Left renal pelvis (tissue), 4 donors: ENCODE results near the gene MMP23B. TPM values are rescaled to one million over a fixed set of nuclear protein-coding genes. Genes with fewer than 3 reads are reported as not detected.
"Not testable (repeated sequence)": the region's sequence is repeated elsewhere in the genome, so short reads cannot be mapped to it uniquely, and the experiment has no call there.

Experiments
- DNase-seq, 4 donors: peaks; one replicate each; pipeline ENCODE4 v3.0.0-alpha.2; 2013; ENCODE audit warnings: low read depth in 4 of 4, low spot score in 3 of 4
- polyA plus RNA-seq, 4 donors: library from polyadenylated mRNA; unstranded; fragments of 120-200 nt; gene quantifications; one replicate each; pipeline ENCODE4 v1.2.1, GENCODE V29; 2013; ENCODE audit not compliant: insufficient read length in 4 of 4

The MMP23B gene
- polyA plus RNA-seq = 10 to 100 TPM; 16.5 to 52.1 (median 24.5) TPM

DNA sequence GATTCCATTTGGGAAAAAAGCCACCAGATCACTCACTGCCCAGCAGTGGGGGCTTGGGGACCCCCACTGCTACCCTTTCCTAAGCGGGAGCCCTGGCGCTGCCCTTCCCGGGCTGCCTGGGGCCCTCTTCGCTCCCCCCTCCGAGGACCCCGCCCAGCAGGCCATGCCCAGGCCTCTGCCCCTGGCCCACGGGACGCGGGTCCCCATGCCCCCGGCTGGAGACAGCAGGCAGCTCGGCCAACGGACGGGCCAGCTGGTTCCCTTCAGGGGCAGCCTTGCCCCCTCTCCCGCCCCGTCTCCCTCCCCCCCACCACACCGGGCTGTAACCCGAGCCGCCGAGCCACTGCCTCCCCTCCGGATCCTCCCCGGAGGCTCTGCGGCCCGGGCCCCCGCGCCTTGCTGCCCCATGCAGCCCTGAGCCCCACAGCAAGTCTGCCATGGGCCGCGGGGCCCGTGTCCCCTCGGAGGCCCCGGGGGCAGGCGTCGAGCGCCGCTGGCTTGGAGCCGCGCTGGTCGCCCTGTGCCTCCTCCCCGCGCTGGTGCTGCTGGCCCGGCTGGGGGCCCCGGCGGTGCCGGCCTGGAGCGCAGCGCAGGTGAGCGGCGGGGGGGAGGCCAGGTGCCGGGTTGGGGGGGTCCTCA lies at the start of gene MMP23B:
TSS of gene MMP23B (plus strand) at position 392 of the 639 bp plus-strand sequence. CDS start at position 438, 46 bp downstream.
- DNase-seq = peak in 2 of 4 donors; percentile 42 to 49

DNA sequence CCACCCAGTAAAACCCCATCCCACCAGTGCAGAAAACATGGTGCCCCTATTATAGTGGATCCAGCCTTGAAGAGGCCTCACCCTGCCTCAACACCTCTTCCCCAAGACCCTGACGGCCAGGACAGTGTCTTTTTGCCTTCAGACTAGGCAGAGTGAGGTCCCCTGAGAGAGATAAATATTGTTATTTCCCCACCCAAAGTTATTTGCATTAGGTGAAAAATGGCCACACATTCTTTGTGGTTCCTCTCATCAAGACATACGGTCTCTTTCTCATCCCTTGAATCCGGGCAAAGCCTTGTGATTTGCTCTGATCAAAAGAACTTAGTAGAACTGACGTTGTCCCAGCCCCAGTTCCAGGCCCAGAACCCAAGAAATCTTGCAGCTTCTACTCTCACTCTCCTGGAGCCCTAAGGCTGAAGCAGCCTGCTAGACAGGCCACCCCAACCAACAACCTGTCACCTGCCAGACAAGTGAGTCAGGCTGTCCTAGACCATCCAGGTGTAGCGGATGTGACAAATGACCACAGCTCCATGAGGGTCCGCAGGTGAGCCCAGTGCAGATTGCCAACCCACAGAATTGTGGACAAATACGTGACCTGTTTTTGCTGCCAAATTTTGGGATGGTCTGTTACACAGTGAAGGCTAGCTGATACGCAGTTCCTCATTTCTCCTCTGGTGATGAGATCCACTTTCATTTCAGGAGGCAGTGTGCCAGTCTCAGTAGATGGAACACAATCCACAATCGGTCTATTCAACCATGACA lies 49.2 kb upstream of the MMP23B start:
- no peak for DNase-seq

DNA sequence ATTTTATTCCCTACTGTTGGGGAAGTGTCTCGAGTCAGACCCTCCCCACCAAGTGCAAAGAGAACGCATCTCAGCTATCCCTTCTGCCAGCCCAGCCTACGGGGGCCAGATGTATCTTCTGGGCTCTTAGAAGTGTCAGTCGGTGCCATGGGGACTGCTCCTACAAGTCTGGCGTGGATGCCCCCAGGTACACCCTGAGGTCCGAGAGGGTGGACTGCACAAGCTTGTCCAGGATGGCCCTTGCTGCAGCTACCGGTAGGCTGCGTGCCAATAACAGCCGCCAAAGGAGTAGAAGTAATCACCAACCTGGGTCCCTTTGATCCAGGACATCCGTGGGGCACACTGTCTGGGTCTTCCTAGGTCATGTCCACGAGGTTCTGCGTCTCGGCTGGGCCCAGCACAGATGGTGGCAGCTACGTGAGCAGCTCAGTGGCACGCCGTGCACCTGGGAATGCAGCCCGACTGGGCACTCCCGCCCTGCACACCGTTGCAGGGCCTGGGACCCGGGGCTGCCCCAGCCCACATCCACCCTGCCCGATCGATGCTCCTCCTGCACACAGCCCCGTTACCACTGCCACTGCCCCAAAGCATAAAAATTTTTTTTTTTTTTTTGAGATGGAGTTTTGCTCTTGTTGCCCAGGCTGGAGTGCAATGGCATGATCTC lies 48.5 kb upstream of the MMP23B start:
- no peak for DNase-seq

DNA sequence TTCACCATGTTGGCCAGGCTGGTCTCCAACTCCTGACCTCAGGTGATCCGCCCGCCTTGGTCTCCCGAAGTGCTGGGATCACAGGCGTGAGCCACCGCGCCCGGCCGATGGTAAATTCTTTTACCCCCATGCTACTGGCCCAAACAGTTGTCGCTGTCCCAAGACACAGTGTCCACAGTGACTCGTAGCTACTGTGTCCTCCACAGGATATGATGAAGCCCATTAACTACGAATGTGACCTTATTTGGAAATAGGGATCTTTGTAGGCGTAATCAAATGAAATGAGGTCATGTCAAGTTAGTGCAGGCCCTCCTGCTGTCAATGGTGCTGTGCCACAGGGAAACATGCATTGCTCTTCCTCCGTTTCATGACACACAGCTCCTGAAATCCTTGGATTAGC lies 40.5 kb upstream of the MMP23B start:
- DNase-seq = no peak

DNA sequence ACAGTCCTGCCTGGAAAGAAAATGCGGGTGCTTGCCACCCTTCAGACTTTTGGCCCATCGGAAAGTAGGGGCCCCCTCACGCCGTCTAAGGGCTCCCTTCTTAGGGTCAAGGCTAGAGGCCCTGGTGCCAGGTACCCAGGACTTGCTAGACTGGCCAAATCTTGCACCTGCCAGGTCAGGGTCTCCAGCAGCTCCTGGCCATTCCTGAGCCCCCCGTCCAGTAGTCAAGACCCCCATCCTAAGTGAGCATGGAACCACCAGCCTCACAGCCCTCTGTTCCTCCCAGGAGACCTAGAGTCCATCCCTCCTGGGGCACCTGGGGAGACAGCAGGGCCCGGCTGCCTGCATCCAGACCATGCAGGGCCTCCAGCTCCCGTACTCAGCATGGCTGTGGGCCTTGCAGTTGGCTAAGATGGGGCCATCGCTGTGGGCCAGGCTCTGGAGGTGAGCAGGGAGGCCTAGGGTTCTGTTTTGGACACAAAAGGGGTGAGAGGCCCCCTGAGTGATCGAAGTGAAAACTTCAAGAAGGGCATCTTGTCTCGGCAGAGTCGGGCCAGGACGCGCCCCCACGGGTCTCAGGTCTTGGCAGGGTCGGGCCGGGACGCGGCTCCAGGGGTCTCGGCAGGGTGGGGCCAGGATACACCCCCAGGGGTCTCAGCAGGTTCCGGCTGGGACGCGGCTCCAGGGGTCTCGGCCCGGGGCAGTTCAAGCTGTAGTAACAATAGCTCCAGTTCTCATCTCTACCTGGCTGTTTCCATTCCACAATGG lies 38.0 kb upstream of the MMP23B start:
- DNase-seq = no peak

DNA sequence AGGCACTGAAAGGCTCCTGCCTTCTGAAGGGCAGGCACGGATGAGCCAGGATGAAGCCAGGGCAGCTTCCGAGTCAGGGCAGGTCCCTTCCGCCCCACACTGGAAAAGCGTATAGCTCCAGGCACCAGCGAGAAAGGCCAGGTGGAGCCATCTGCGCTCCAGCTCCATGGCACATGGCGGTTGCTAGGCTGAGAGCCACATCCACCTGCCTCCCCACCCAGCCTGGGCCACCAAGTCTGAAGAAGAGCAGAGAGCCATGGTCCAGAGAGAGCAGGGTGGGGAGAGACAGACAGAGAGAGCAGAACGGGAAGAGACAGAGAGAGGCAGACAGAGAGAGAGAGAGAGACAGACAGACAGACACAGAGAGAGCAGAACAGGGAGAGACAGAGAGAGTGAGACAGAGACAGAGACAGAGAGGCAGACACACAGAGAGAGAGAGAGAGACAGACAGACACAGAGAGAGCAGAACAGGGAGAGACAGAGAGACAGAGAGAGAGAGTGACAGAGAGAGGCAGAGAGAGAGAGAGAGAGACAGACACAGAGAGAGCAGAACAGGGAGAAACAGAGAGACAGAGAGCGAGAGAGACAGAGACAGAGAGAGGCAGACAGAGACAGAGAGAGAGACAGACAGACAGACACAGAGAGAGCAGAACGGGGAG lies 37.2 kb upstream of the MMP23B start:
- DNase-seq = no peak

DNA sequence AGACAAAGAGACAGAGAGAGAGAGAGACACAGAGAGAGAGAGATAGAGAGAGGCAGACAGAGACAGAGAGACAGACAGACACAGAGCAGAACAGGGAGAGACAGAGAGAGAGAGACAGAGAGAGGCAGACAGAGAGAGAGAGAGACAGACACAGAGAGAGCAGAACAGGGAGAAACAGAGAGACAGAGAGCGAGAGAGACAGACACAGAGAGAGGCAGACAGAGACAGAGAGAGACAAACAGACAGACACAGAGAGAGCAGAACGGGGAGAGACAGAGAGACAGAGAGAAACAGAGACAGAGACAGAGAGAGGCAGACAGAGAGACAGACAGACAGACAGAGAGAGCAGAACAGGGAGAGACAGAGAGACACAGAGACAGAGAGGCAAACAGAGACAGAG lies 36.6 kb upstream of the MMP23B start:
- not testable (repeated sequence) for DNase-seq

DNA sequence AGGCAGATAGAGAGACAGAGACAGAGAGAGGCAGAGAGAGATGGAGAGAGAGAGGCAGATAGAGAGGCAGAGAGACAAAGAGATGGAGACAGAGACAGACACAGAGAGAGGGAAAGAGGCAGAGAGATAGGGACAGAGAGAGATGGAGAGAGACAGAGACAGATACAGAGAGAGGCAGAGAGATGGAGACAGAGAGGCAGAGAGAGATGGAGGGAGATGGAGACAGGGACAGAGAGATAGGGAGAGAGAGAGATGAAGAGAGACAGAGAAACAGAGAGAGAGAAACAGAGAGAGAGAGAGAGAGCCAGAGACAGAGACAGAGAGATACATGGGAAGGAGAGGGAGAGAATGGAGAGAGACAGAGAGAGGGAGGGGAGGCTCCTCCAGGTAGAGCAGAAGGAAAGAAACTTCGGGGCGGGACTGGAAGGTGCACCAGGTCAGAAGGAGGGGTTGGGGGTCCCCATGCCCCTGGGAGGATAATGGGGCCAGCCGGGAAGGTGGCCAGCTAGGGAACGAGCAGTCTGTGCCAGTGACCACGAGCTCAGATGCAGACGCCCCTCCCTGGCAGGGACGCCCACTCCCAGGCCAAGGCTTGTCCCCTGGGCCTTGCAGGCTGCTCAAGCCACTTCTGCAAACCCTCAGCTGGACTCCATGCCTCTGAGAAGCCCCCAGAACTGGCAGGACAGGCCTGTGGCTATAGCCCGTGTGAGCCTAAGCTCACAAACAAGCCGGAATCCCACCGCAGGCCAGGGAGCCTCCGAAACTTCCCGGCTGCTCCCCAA lies 35.3 kb upstream of the MMP23B start:
- no peak for DNase-seq

DNA sequence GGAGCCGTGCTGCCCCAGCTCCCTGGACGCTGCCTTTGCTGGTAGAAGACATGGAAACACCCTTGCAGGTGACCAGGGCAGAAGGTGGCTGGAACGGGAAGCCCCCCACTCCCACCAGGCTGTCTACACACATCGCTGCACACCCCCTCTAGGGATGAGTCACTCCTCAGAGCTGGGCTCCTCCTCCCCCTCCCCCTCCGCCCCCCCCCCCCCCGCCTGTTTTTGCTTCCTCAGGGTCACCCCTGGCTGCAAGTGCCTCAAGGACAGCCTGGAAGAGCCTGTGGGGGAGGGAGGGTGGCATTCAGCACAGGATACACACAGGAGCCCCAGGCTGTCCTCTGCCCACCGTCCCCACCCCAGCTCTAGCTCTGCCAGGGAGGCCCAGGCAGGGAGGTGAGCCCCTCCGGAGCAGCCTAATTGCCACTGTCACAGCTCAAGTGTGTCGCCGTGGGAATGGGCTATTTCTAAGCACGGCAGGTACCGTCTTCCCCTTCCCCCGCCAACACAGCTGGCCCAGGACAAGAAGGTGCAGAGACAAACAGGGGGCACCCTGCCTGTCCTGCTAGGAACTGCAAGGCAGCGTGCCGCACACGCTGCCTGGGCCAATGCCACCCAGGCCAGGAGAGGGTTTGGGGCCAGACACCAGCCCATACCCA lies 34.6 kb upstream of the MMP23B start:
- no peak for DNase-seq

DNA sequence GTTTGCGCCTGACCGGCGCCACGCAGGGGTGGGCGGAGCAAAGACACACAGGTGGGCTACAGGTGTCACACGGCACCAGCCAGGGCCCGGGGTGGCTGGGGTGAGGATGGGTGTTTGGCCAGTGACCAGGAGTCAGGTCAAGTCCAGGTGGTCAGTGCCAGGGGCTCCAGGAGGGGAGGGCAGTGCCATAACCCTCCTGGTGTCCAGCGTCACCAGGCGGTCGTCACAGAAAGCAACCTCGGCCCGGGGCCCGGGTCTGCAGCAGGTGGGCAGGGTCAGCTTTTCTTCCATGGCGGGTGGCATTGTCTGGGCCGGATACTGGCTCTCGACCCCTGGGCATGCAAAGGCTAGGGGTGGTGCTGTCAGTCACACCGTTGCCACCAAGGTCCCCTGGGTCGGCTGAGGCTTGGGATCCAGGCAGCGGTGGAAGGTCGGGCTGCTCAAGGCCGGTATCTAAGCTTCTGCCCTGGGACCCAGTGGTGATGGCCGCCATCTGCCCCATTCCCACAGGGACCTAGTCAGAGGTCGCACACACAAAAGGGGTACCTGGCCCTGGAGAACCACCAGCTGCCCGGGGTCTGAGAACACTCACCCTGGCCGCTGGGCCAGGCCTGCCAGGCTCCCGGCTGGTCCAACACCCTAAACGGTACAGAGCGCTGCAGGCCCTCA lies 33.8 kb upstream of the MMP23B start:
- no peak for DNase-seq

DNA sequence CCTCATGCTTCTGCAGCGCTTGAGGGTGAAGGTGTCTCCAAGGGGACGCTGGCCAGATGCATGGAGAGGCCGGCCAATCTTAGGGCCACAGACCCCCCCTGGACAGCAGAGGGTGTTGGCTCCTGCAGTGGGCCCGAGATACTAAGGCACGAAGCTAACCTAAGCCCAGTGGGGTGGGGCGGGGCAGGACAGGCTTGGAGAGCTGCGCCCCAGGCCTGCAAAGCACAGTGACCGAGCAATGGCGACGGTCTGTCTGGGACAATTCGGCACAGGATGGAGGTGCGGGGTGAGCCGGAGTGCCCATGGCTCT lies 33.3 kb upstream of the MMP23B start:
- DNase-seq = no peak

DNA sequence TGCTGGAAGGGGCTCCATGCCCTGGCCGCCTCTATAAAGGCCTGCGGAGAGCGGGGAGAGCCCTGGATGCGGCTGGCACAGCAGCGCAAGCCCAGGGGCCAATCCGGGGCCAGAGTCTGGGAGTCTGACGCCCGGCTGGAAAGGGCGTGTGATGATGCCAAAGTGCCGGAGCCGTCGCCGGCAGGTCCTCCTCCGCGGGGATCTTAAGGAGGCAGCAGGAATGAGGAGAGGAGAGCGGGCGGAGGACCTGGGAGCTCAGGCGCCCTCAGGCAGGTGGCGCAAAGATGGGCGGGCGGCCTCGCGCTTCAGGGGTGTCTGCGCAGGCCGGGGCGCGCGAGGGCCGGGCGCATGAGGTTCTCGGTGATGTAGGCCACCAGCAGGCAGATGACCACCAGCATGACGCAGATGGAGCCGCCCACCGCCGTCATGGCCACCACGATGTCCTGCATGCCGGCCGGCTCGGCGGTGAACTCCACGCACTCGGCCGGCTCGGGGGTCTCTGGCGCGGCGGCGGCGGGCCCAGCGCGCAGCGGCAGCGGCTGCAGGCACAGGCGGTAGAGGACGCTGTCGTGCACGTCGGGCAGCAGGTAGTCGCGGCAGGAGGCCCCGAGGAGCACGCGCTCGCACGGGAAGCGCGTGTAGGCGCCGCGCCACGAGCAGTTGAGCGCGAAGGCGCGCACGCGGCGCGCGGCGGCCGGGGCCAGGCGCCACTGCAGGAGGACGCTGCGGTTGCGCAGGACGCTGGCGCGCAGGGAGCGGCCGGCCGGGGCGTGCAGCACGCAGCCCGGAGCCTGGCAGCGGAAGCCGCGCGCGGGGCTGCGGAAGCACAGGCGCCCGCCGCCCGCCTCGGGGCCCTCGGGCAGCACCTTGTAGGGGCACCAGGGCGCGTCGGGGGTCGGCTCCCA lies 32.7 kb upstream of the MMP23B start:
- DNase-seq = no peak

DNA sequence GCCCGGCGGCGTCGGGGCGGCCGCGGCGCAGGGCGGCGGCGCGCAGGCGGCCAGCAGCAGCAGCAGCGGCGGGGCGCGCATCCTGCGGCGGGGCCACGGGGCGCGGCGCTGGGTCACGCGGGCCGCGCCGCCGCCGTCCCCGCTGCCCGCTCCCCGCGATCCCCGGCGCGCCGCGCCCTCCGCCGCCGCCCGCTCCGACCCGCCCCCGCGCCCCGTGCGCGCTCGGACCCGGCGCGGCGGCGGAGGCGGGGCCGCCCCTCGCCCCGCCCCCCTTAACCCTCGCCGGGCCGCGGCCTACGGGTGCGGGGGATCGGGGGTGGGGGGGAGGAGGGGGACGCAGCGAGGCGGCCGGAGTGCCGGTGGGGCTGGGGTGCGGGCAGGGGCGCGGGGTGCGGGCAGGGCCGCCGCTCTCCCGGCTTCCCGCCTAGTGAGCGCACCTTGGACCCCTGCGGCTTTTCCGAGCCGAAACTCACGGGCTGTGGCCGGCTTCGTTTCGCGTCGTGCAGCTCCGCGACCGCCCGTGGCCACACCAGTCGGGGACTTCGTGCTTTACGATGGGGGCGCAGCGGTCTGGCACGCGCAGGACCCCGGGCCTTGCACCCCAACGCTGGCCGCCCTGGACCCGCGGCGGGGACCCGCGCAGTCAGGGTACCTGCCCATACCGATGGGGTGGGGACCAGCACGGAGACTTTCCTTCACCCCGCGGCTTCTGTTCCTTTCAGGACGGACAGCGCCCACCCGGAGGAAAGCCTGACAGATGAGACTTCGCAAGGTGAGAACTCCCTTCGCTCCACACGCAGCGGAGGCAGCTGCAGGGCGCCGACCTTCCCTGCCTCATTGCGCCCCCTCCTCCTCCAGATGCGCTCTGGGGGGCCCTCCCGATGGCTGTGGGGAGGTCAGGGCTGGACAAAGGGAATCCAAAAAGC lies 31.8 kb upstream of the MMP23B start, which contains the start of gene FNDC10:
TSS of gene FNDC10 (minus strand) at position 201 of the 926 bp plus-strand sequence. CDS start at position 81, 120 bp downstream.
- no peak for DNase-seq

DNA sequence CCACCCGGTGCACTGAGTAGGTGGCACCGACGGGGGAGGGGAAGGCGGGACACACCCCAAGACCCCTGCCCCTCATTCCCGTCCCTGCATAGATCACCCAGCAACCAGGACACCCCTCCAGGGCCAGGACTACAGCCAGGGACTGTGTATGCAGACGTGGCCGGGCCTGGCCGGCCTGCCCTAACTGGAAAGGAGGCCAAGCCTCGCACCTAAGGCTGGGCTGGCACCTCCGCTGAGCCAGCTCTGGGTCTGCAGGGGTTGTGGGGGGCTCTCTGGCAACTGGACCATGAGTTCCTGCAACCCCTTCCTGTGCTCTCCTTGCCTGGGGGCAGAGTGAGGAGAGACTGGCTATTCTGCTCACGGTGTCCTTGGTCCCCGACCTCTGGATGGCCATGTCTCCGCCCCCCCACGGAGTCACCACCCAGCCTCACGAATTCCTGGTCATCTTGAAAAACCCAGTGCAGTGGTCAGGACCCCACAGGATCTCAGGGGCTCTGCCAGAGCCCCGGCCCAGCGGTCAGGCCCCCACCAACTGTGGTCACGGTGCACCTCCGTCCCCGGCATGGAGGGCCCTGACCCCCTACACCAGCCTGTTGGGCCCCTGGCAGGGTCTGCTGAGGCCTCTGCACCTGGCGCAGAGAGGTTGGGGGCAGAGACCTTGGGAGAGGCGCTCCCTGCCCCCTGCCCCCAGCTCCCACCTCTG lies 31.0 kb upstream of the MMP23B start:
- DNase-seq = no peak

DNA sequence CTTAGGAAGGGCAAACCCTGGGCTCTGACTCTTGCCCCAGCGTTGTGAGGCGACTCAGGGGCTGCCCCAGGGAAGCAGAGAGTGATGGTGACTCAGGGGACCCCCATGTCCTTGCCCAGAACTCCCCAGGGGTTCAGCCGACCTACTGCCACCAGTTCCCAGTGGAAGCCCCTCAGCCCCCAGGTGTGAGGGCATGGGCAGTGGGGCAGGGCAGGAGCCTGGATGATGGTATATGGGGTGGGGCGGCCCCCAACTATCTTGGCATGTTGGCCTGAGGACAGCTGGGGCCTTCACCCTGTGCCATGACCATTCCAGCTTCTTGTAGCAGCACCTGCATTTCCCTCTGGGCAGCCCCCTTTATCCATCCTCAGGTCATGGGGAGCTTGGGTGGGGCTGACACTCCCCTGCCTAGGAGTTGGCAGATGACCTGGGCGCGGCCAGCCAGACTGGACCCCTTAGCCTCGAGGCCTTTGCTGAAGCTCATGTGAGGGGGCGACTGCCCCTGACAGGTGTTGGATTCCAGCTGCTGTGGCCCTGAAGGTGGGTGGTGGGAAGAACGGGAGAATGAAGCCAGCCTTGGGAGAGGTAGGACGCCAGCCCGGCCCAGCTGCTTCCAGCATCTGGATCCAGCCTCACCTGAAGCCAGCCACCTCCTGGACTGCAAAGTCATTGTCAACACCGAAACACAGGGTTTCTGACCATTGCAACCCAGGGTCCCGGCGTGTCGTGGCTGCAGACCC lies 30.2 kb upstream of the MMP23B start:
- DNase-seq = no peak
